BLaER1 (cell line): ENCODE data around the gene TPTE2.
"Not testable (repeated sequence)": the region's sequence is repeated elsewhere in the genome, so short reads cannot be mapped to it uniquely, and the experiment has no call there.

Experiments
- H3K27ac ChIP-seq: shearing (Covaris generic); formaldehyde crosslinking; 2 replicates; pipeline ENCODE4 v1.8.1; 2022
- H3K27me3 ChIP-seq: shearing (Covaris generic); formaldehyde crosslinking; 2 replicates; pipeline ENCODE4 v1.8.1; 2022
- H3K36me3 ChIP-seq: shearing (Covaris generic); formaldehyde crosslinking; 2 replicates; pipeline ENCODE4 v1.8.1; 2022
- H3K4me1 ChIP-seq: shearing (Covaris generic); formaldehyde crosslinking; 2 replicates; pipeline ENCODE4 v1.8.1; 2022
- H3K4me2 ChIP-seq: shearing (Covaris generic); formaldehyde crosslinking; 2 replicates; pipeline ENCODE4 v1.8.1; 2022
- H3K4me3 ChIP-seq: shearing (Covaris generic); formaldehyde crosslinking; 2 replicates; pipeline ENCODE4 v1.8.1; 2022
- H3K9ac ChIP-seq: shearing (Covaris generic); formaldehyde crosslinking; 2 replicates; pipeline ENCODE4 v1.8.1; 2022
- H3K9me3 ChIP-seq: shearing (Covaris generic); formaldehyde crosslinking; 2 replicates; pipeline ENCODE4 v1.8.1; 2022
- H4K20me1 ChIP-seq: shearing (Covaris generic); formaldehyde crosslinking; 2 replicates; pipeline ENCODE4 v1.8.1; 2022
- Cebpa-rat ChIP-seq: shearing (Covaris generic); IDR thresholded peaks from 2 replicates; pipeline ENCODE4 v1.8.1; 2022

TPTE2 gene

GRCh38 chr13:19572280-19572679, 10.9 kb upstream of the TPTE2 start:
- H4K20me1 ChIP-seq: no peaks in the 10 kb centered on the region
- no peak for TF ChIP-seq Cebpa-rat
- H3K9me3 ChIP-seq: no peaks in the 10 kb centered on the region
- no peak overlapping the region for H3K4me3 ChIP-seq
- H3K9ac ChIP-seq: no peak overlapping the region
- H3K4me1 ChIP-seq: no peaks in the 10 kb centered on the region
- H3K27ac ChIP-seq: no peak overlapping the region
- H3K4me2 ChIP-seq: no peak overlapping the region
- H3K27me3 ChIP-seq: no peaks in the 10 kb centered on the region
- no peaks in the 10 kb centered on the region for H3K36me3 ChIP-seq

- H3K9me3 ChIP-seq: no peaks in the 10 kb centered on the region
- no peak overlapping the region for H3K27ac ChIP-seq
- no peaks in the 10 kb centered on the region for H4K20me1 ChIP-seq
- TF ChIP-seq Cebpa-rat: no peak
- no peak overlapping the region for H3K9ac ChIP-seq
- no peaks in the 10 kb centered on the region for H3K36me3 ChIP-seq
- no peak overlapping the region for H3K4me3 ChIP-seq
- H3K27me3 ChIP-seq: no peaks in the 10 kb centered on the region
- H3K4me2 ChIP-seq: no peak overlapping the region
- peaks cover 14% of the 10 kb centered on the region for H3K4me1 ChIP-seq
These were observed 6.6 kb upstream of the TPTE2 start for GRCh38 chr13:19567820-19568534.

- H3K4me1 ChIP-seq: peaks cover 14% of the 10 kb centered on the region
These were observed 253 bp upstream of the TPTE2 start for GRCh38 chr13:19561585-19561984.

GRCh38 chr13:19560672-19561071, 660 bp downstream of the TPTE2 start:
- not testable (repeated sequence) for H3K27me3 ChIP-seq, H3K4me3 ChIP-seq, H3K9ac ChIP-seq, H3K4me2 ChIP-seq, H3K36me3 ChIP-seq, H3K27ac ChIP-seq, H4K20me1 ChIP-seq
- Histone ChIP-seq H3K4me1 (peaks cover 14% of the 10 kb centered on the region), H3K9me3 (peaks cover 20% of the 10 kb centered on the region)

More at GRCh38 chr13:19561585-19561984, 253 bp upstream of the TPTE2 start:
- peaks cover 20% of the 10 kb centered on the region for H3K9me3 ChIP-seq
- no peak overlapping the region for H3K4me3 ChIP-seq
- no peak overlapping the region for H3K4me2 ChIP-seq
- H4K20me1 ChIP-seq: no peaks in the 10 kb centered on the region
- TF ChIP-seq Cebpa-rat: no peak
- no peak overlapping the region for H3K9ac ChIP-seq
- no peak overlapping the region for H3K27ac ChIP-seq
- H3K36me3 ChIP-seq: no peaks in the 10 kb centered on the region
- H3K27me3 ChIP-seq: no peaks in the 10 kb centered on the region

- H3K4me3 ChIP-seq, H3K9ac ChIP-seq, H3K27ac ChIP-seq, H4K20me1 ChIP-seq, H3K36me3 ChIP-seq, H3K4me2 ChIP-seq, H3K27me3 ChIP-seq: not testable (repeated sequence)
- peaks cover 20% of the 10 kb centered on the region for H3K9me3 ChIP-seq
- peaks cover 13% of the 10 kb centered on the region for H3K4me1 ChIP-seq
These were observed 1.6 kb downstream of the TPTE2 start for GRCh38 chr13:19559739-19560138.

- peaks cover 14% of the 10 kb centered on the region for H3K9me3 ChIP-seq
- H3K36me3 ChIP-seq, H3K27me3 ChIP-seq, H3K4me3 ChIP-seq, H3K27ac ChIP-seq, H4K20me1 ChIP-seq, H3K4me2 ChIP-seq, H3K9ac ChIP-seq, H3K4me1 ChIP-seq: not testable (repeated sequence)
These were observed 4.0 kb downstream of the TPTE2 start for GRCh38 chr13:19557287-19557686.

- H3K9ac ChIP-seq, H3K4me3 ChIP-seq, H3K4me2 ChIP-seq, H3K27me3 ChIP-seq, H3K36me3 ChIP-seq, H3K4me1 ChIP-seq, H3K27ac ChIP-seq, H3K9me3 ChIP-seq, H4K20me1 ChIP-seq: not testable (repeated sequence)
These were observed 12.1 kb downstream of the TPTE2 start for GRCh38 chr13:19549245-19549644.

GRCh38 chr13:19525634-19526033, 35.7 kb downstream of the TPTE2 start:
- H3K9me3 ChIP-seq, H3K4me3 ChIP-seq, H3K27ac ChIP-seq, H3K36me3 ChIP-seq, H3K4me1 ChIP-seq, H4K20me1 ChIP-seq, H3K27me3 ChIP-seq, H3K4me2 ChIP-seq, H3K9ac ChIP-seq: not testable (repeated sequence)

GRCh38 chr13:19519049-19519448, 42.3 kb downstream of the TPTE2 start:
- no peak overlapping the region for H3K9ac ChIP-seq
- no peak for TF ChIP-seq Cebpa-rat

GRCh38 chr13:19507623-19508022, 53.7 kb downstream of the TPTE2 start:
- not testable (repeated sequence) for H3K9me3 ChIP-seq, H3K4me2 ChIP-seq, H3K4me3 ChIP-seq, H3K27me3 ChIP-seq, H3K27ac ChIP-seq, H3K4me1 ChIP-seq, H3K36me3 ChIP-seq, H4K20me1 ChIP-seq, H3K9ac ChIP-seq

More at GRCh38 chr13:19519049-19519448, 42.3 kb downstream of the TPTE2 start:
- no peaks in the 10 kb centered on the region for H4K20me1 ChIP-seq
- no peak overlapping the region for H3K4me3 ChIP-seq
- H3K27me3 ChIP-seq: no peaks in the 10 kb centered on the region
- H3K36me3 ChIP-seq: no peaks in the 10 kb centered on the region
- H3K4me1 ChIP-seq: peaks cover 10% of the 10 kb centered on the region; the same call in 1 of the 2 replicates
- H3K27ac ChIP-seq: no peak overlapping the region
- H3K4me2 ChIP-seq: no peak overlapping the region
- H3K9me3 ChIP-seq: no peaks in the 10 kb centered on the region

GRCh38 chr13:19460126-19460525, 101.2 kb downstream of the TPTE2 start:
- not testable (repeated sequence) for H3K4me2 ChIP-seq, H3K27ac ChIP-seq, H3K36me3 ChIP-seq, H3K9ac ChIP-seq, H4K20me1 ChIP-seq, H3K27me3 ChIP-seq, H3K4me1 ChIP-seq, H3K4me3 ChIP-seq
- peaks cover 16% of the 10 kb centered on the region for H3K9me3 ChIP-seq

GRCh38 chr13:19439056-19439686, 122.2 kb downstream of the TPTE2 start:
- H3K4me1 ChIP-seq, H3K9ac ChIP-seq, H3K27me3 ChIP-seq, H3K4me3 ChIP-seq, H3K27ac ChIP-seq, H4K20me1 ChIP-seq, H3K36me3 ChIP-seq, H3K4me2 ChIP-seq, H3K9me3 ChIP-seq: not testable (repeated sequence)

- H3K36me3 ChIP-seq, H3K9me3 ChIP-seq, H3K27ac ChIP-seq, H3K4me1 ChIP-seq, H3K4me3 ChIP-seq, H3K27me3 ChIP-seq, H3K4me2 ChIP-seq, H4K20me1 ChIP-seq, H3K9ac ChIP-seq: not testable (repeated sequence)
These were observed 123.6 kb downstream of the TPTE2 start for GRCh38 chr13:19437780-19438179.

- H3K9ac ChIP-seq, H4K20me1 ChIP-seq, H3K9me3 ChIP-seq, H3K4me1 ChIP-seq, H3K27me3 ChIP-seq, H3K36me3 ChIP-seq, H3K27ac ChIP-seq, H3K4me3 ChIP-seq, H3K4me2 ChIP-seq: not testable (repeated sequence)
These were observed 139.1 kb downstream of the TPTE2 start for GRCh38 chr13:19422236-19422635.

GRCh38 chr13:19412494-19412893, 148.8 kb downstream of the TPTE2 start:
- not testable (repeated sequence) for H3K4me3 ChIP-seq, H3K36me3 ChIP-seq, H3K9ac ChIP-seq, H4K20me1 ChIP-seq, H3K4me1 ChIP-seq, H3K4me2 ChIP-seq, H3K27me3 ChIP-seq, H3K27ac ChIP-seq
- H3K9me3 ChIP-seq: peaks cover 32% of the 10 kb centered on the region
